Fibroblast of lung (primary cell): Measurements from ENCODE around the gene CNTN4.

ENCODE experiments used
- EZH2 ChIP-seq: IDR thresholded peaks from 2 replicates; pipeline ENCODE4 v1.5.1; 2012; ENCODE audit warnings: low read length, control low read depth, mild to moderate bottlenecking; ENCODE audit errors: missing control alignments
- TF ChIP-seq, protein P1 (sequence below), 2 donors: IDR thresholded peaks in 1 of 2; conservative IDR thresholded peaks in 1 of 2; 1 replicate in 1 of 2; 2 replicates in 1 of 2; pipeline ENCODE4 v1.5.1; 2011 to 2012; ENCODE audit warnings: low read length in 2 of 2, control low read depth in 1 of 2, inconsistent platforms in 1 of 2, low read depth in 1 of 2, mild to moderate bottlenecking in 1 of 2

DNA sequence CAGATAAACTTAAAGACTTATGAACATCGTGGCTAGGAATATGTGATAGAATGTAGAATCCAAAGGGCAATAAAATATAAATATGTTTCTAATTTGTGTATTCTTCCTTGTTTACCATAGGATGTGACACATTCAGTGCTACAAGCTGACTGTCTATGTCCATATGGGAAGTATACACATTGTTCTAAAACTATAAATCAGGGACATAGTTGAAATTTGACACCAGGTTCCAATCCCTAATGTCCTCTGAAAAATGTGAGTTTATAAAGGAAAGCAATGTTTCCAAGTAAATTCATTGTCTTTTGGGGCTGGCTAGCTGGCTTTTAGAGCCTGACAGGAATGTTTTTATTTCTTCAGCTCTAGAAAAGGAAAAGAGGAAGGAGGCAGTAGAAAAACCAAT, 273.6 kb downstream of the CNTN4 start:
- TF ChIP-seq, protein P1, sequence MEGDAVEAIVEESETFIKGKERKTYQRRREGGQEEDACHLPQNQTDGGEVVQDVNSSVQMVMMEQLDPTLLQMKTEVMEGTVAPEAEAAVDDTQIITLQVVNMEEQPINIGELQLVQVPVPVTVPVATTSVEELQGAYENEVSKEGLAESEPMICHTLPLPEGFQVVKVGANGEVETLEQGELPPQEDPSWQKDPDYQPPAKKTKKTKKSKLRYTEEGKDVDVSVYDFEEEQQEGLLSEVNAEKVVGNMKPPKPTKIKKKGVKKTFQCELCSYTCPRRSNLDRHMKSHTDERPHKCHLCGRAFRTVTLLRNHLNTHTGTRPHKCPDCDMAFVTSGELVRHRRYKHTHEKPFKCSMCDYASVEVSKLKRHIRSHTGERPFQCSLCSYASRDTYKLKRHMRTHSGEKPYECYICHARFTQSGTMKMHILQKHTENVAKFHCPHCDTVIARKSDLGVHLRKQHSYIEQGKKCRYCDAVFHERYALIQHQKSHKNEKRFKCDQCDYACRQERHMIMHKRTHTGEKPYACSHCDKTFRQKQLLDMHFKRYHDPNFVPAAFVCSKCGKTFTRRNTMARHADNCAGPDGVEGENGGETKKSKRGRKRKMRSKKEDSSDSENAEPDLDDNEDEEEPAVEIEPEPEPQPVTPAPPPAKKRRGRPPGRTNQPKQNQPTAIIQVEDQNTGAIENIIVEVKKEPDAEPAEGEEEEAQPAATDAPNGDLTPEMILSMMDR (conservative IDR thresholded peaks at IDR 0.05 in 1 of 2, IDR thresholded peaks at IDR 0.05 in 1 of 2; ENCODE audit: low read depth in 1 of 2, low read length in 2 of 2) = no peak
- TF ChIP-seq EZH2 = no peak
